ACC112 (cell line): ENCODE data around the gene TTC39A.

Experiments
- H2AFZ ChIP-seq: fragments of 200-600 bp; sonication (generic); one replicate; pipeline ENCODE4 v1.6.0; 2017; ENCODE audit warnings: antibody characterized with exemption, low read length; ENCODE audit not compliant: unreplicated experiment
- H3K27ac ChIP-seq: fragments of 200-600 bp; sonication (generic); 2 replicates; pipeline ENCODE4 v1.5.1; 2014; ENCODE audit warnings: low read depth, mild to moderate bottlenecking, antibody characterized with exemption, low read length, moderate library complexity
- H3K27me3 ChIP-seq: fragments of 200-600 bp; sonication (generic); 2 replicates; pipeline ENCODE4 v1.6.1; 2014; ENCODE audit warnings: mild to moderate bottlenecking, antibody characterized with exemption, low read length, moderate library complexity, mixed read lengths; ENCODE audit not compliant: insufficient read depth
- H3K36me3 ChIP-seq: fragments of 200-600 bp; sonication (generic); 2 replicates; pipeline ENCODE4 v1.6.1; 2016; ENCODE audit warnings: mild to moderate bottlenecking, antibody characterized with exemption, low read length, moderate library complexity, mixed read lengths; ENCODE audit not compliant: insufficient read depth
- H3K4me1 ChIP-seq: fragments of 200-600 bp; sonication (generic); one replicate; pipeline ENCODE4 v1.6.1; 2016; ENCODE audit warnings: low read length, mixed read lengths; ENCODE audit not compliant: insufficient read depth, unreplicated experiment, control insufficient read depth
- H3K4me3 ChIP-seq: fragments of 200-600 bp; sonication (generic); 2 replicates; pipeline ENCODE4 v1.5.1; 2014; ENCODE audit warnings: mild to moderate bottlenecking, low read depth, low read length
- H3K79me2 ChIP-seq: fragments of 200-600 bp; sonication (generic); one replicate; pipeline ENCODE4 v1.6.0; 2016; ENCODE audit warnings: low read length; ENCODE audit not compliant: control insufficient read depth, unreplicated experiment, insufficient read depth

Gene TTC39A

GRCh38 chr1:51283979-51284378, 46.4 kb downstream of the TTC39A start:
- H3K79me2 ChIP-seq = no peaks in the 10 kb centered on the region
- H3K4me3 ChIP-seq = no peak overlapping the region
- H3K36me3 ChIP-seq = no peaks in the 10 kb centered on the region
- no peak overlapping the region for H2AFZ ChIP-seq
- no peak overlapping the region for H3K27ac ChIP-seq
- H3K4me1 ChIP-seq = peaks cover 8% of the 10 kb centered on the region
- H3K27me3 ChIP-seq = no peaks in the 10 kb centered on the region

- Histone ChIP-seq H3K27ac (no peak overlapping the region), H3K79me2 (no peaks in the 10 kb centered on the region), H3K4me3 (no peak overlapping the region), H3K27me3 (no peaks in the 10 kb centered on the region), H3K4me1 (peaks cover 8% of the 10 kb centered on the region), H3K36me3 (no peaks in the 10 kb centered on the region), H2AFZ (no peak overlapping the region)
These were observed 47.8 kb downstream of the TTC39A start for GRCh38 chr1:51282605-51283004.

GRCh38 chr1:51281807-51282206, 48.6 kb downstream of the TTC39A start:
- no peak overlapping the region for H2AFZ ChIP-seq
- no peaks in the 10 kb centered on the region for H3K27me3 ChIP-seq
- H3K36me3 ChIP-seq = no peaks in the 10 kb centered on the region
- no peaks in the 10 kb centered on the region for H3K79me2 ChIP-seq
- H3K27ac ChIP-seq = no peak overlapping the region
- no peak overlapping the region for H3K4me3 ChIP-seq
- peaks cover 8% of the 10 kb centered on the region for H3K4me1 ChIP-seq

GRCh38 chr1:51280321-51280978, 49.9 kb downstream of the TTC39A start:
- Histone ChIP-seq H3K36me3 (0 out of 2 replicates have a peak, but pooled peaks cover 3% of the 10 kb centered on the region), H3K4me3 (no peak overlapping the region), H3K79me2 (peaks cover 3% of the 10 kb centered on the region), H2AFZ (no peak overlapping the region), H3K27me3 (no peaks in the 10 kb centered on the region), H3K27ac (no peak overlapping the region), H3K4me1 (peaks cover 8% of the 10 kb centered on the region)

GRCh38 chr1:51276286-51276685, 54.1 kb downstream of the TTC39A start:
- no peaks in the 10 kb centered on the region for H3K27me3 ChIP-seq
- H3K36me3 ChIP-seq = peaks cover 13% of the 10 kb centered on the region; the same call in 1 of the 2 replicates
- peaks cover 3% of the 10 kb centered on the region for H3K79me2 ChIP-seq
- H2AFZ ChIP-seq = no peak overlapping the region
- no peaks in the 10 kb centered on the region for H3K4me1 ChIP-seq
- H3K4me3 ChIP-seq = no peak overlapping the region
- no peak overlapping the region for H3K27ac ChIP-seq

- H2AFZ ChIP-seq = no peak overlapping the region
- H3K27me3 ChIP-seq = no peaks in the 10 kb centered on the region
- peaks cover 8% of the 10 kb centered on the region for H3K4me1 ChIP-seq
- no peak overlapping the region for H3K27ac ChIP-seq
- H3K4me3 ChIP-seq = no peak overlapping the region
- peaks cover 3% of the 10 kb centered on the region for H3K79me2 ChIP-seq
- H3K36me3 ChIP-seq = peaks cover 16% of the 10 kb centered on the region
These were observed 55.7 kb downstream of the TTC39A start for GRCh38 chr1:51274676-51275075.

- peaks cover 16% of the 10 kb centered on the region for H3K36me3 ChIP-seq
- H3K27ac ChIP-seq = no peak overlapping the region
- peaks cover 14% of the 10 kb centered on the region for H3K79me2 ChIP-seq
- no peak overlapping the region for H3K4me3 ChIP-seq
- no peaks in the 10 kb centered on the region for H3K27me3 ChIP-seq
- H2AFZ ChIP-seq = no peak overlapping the region
- H3K4me1 ChIP-seq = peaks cover 20% of the 10 kb centered on the region
These were observed 57.4 kb downstream of the TTC39A start for GRCh38 chr1:51272916-51273315.

GRCh38 chr1:51270751-51271150, 59.6 kb downstream of the TTC39A start:
- no peak overlapping the region for H3K4me3 ChIP-seq
- no peaks in the 10 kb centered on the region for H3K27me3 ChIP-seq
- peaks cover 41% of the 10 kb centered on the region for H3K4me1 ChIP-seq
- no peak overlapping the region for H2AFZ ChIP-seq
- H3K27ac ChIP-seq = no peak overlapping the region
- peaks cover 32% of the 10 kb centered on the region for H3K79me2 ChIP-seq
- H3K36me3 ChIP-seq = peaks cover 13% of the 10 kb centered on the region

- Histone ChIP-seq H3K79me2 (peaks cover 39% of the 10 kb centered on the region), H3K27me3 (no peaks in the 10 kb centered on the region), H3K4me1 (peaks cover 60% of the 10 kb centered on the region), H3K27ac (peak overlapping the region; percentile 85), H3K36me3 (peaks cover 13% of the 10 kb centered on the region), H3K4me3 (no peak overlapping the region), H2AFZ (no peak overlapping the region)
These were observed 61.7 kb downstream of the TTC39A start for GRCh38 chr1:51268634-51269033.

- H3K27ac ChIP-seq = no peak overlapping the region
- H3K27me3 ChIP-seq = no peaks in the 10 kb centered on the region
- no peak overlapping the region for H2AFZ ChIP-seq
- peaks cover 56% of the 10 kb centered on the region for H3K79me2 ChIP-seq
- H3K36me3 ChIP-seq = peaks cover 8% of the 10 kb centered on the region
- peaks cover 71% of the 10 kb centered on the region for H3K4me1 ChIP-seq
- H3K4me3 ChIP-seq = no peak overlapping the region
These were observed 63.6 kb downstream of the TTC39A start for GRCh38 chr1:51266791-51267190.

- Histone ChIP-seq H3K36me3 (peaks cover 2% of the 10 kb centered on the region), H3K4me1 (peaks cover 76% of the 10 kb centered on the region), H3K79me2 (peaks cover 61% of the 10 kb centered on the region), H3K27ac (no peak overlapping the region), H2AFZ (no peak overlapping the region), H3K27me3 (no peaks in the 10 kb centered on the region), H3K4me3 (no peak overlapping the region)
These were observed 64.2 kb downstream of the TTC39A start for GRCh38 chr1:51266181-51266580.
